ENCODE data around the gene SFI1. TPM values are rescaled to one million over a fixed set of nuclear protein-coding genes. Genes with fewer than 3 reads are reported as not detected.

SFI1 gene
- total RNA-seq, 4 donors from 2014 or later = 55.3 to 157 (median 90.1) TPM

DNA sequence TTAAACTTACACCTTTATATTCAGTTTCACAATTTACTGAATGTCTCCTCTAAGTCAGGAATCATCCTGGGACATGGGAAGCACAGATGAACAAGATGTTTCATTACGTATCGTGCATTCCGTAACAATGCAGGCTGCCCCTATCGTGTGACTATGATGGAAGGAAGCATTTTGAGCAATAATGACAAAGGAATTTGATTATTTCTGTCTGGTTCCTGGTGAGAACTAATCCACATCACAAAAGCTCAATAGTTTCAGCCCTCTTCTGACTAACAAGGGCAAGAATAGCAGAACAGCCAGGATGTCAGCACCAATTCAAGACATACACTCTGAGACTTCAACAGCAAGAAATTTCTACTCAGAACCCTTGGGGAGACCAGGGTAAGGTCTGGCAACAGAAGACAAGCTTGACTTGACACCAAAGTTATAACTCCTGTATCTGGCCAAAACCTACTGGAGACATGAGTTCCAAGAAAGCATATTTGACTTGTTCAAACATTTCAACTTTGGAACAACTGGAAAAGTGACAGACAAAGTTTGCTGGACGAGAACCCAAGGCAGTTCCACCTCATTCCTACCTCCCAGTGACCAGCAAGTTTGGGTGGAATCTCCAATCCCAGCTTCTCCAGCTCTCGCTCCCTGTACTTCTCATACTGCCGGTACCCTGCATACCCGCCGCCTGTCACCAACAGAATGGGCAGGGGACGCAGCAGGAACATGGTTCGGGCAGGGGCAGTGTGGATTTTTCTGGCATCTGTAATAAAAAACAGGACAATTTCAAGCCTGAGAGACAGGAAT is 151.4 kb downstream of the SFI1 start:
- intact Hi-C loops (cut with DNase I; ENCODE audit: low total_unique reads) = no loop called here
- Histone ChIP-seq H3K9me3 (no peaks in the 10 kb centered on the region), H3K4me3 (no peak overlapping the region), H3K27me3 (no peaks in the 10 kb centered on the region), H3K27ac (no peak overlapping the region), H3K36me3 (peaks cover 0 to 31% (median 6%) of the 10 kb centered on the region in 4 donors), H3K4me1 (peaks cover 0 to 15% (median 8%) of the 10 kb centered on the region in 4 donors)
- in situ Hi-C loops (cut with MboI; ENCODE audit: low pct_ligation_motif_present in 1 of 4, low pct_unique_long_range_greater_than_20kb in 1 of 4, low sequenced_read_pairs in 3 of 4) = loop anchor here in 1 of 4 donors (25.0 kb wide), 1 partner anchor 160 kb away; the partner anchor contains the start of genes EIF4ENIF1 and SFI1
- no peak for DNase-seq
- 87 to 96% methylated on average over 11 of the region's 11 CpGs for WGBS, 2 donors (ENCODE audit: low coverage in 1 of 2)
- TF ChIP-seq POLR2A (IDR thresholded peaks at IDR 0.05) (no peak), POLR2AphosphoS5 (IDR thresholded peaks at IDR 0.05) (no peak), EP300 (IDR thresholded peaks at IDR 0.05; ENCODE audit: low read depth) (no peak)
- TF ChIP-seq, protein P1, sequence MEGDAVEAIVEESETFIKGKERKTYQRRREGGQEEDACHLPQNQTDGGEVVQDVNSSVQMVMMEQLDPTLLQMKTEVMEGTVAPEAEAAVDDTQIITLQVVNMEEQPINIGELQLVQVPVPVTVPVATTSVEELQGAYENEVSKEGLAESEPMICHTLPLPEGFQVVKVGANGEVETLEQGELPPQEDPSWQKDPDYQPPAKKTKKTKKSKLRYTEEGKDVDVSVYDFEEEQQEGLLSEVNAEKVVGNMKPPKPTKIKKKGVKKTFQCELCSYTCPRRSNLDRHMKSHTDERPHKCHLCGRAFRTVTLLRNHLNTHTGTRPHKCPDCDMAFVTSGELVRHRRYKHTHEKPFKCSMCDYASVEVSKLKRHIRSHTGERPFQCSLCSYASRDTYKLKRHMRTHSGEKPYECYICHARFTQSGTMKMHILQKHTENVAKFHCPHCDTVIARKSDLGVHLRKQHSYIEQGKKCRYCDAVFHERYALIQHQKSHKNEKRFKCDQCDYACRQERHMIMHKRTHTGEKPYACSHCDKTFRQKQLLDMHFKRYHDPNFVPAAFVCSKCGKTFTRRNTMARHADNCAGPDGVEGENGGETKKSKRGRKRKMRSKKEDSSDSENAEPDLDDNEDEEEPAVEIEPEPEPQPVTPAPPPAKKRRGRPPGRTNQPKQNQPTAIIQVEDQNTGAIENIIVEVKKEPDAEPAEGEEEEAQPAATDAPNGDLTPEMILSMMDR (IDR thresholded peaks at IDR 0.05) = no peak

DNA sequence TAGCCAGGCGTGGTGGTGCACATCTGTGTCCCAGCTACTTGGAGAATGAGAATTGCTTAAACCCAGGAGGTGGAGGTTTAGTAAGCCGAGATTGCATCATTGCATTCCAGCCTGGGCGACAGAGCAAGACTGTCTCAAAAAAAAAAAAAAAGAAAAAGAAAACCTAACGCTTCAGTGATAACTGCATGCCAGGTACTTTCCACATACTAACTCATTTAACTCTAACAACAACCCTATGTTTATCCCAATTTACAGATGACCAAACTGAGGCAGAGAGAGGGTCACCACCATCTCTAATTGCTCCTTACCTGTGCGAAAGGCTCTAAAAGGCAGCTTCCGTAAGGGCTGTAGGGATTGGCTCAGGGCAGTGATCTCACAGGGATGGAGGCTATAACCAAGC is 154.1 kb downstream of the SFI1 start:
- peaks cover 0 to 31% (median 6%) of the 10 kb centered on the region in 4 donors for H3K36me3 ChIP-seq
- no peak for DNase-seq
- no peak overlapping the region for H3K4me3 ChIP-seq
- H3K9me3 ChIP-seq = no peaks in the 10 kb centered on the region
- no peak for TF ChIP-seq EP300 (IDR thresholded peaks at IDR 0.05; ENCODE audit: low read depth)
- WGBS, 2 donors (ENCODE audit: low coverage in 1 of 2) = 83 to 84% methylated on average over 4 to 6 of the region's 6 CpGs
- intact Hi-C loops (cut with DNase I; ENCODE audit: low total_unique reads) = no loop called here
- in situ Hi-C loops (cut with MboI; ENCODE audit: low pct_ligation_motif_present in 1 of 4, low pct_unique_long_range_greater_than_20kb in 1 of 4, low sequenced_read_pairs in 3 of 4) = loop anchor here in 3 of 4 donors (25.0 kb wide), 2 partner anchors 287 to 312 kb away; partner anchors contain the start of gene YWHAH (in 1 of the 3)
- H3K4me1 ChIP-seq = peaks cover 0 to 22% (median 8%) of the 10 kb centered on the region in 4 donors
- H3K27me3 ChIP-seq = no peaks in the 10 kb centered on the region
- no peak overlapping the region for H3K27ac ChIP-seq

DNA sequence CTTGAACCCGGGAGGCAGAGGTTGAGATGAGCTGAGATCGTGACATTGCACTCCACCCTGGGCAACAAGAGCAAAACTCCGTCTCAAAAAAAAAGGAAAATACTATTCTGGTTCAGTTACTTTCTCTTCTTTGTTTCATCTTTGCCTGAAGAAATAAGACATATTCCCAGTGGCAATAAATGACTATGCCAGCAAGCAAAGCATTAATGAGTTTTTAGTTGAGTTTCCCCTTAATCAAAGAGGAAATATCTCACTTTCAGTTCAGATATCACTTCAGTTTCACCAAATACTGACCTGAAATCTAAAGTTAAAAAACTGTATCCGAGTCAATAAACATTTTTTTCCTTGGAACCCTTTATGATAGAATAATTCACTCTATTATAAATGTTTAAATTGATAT is 155.3 kb downstream of the SFI1 start:
- Histone ChIP-seq H3K4me3 (no peak overlapping the region), H3K4me1 (peaks cover 0 to 13% (median 4%) of the 10 kb centered on the region in 4 donors), H3K27ac (no peak overlapping the region), H3K27me3 (no peaks in the 10 kb centered on the region), H3K36me3 (peaks cover 0 to 29% (median 6%) of the 10 kb centered on the region in 4 donors), H3K9me3 (no peaks in the 10 kb centered on the region)
- WGBS, 2 donors (ENCODE audit: low coverage in 1 of 2) = 79 to 84% methylated on average over 4 of the region's 4 CpGs
- no peak for DNase-seq
- intact Hi-C loops (cut with DNase I; ENCODE audit: low total_unique reads) = no loop called here
- TF ChIP-seq, protein P1 (IDR thresholded peaks at IDR 0.05) = no peak
- TF ChIP-seq EP300 (IDR thresholded peaks at IDR 0.05; ENCODE audit: low read depth) = no peak
- TF ChIP-seq POLR2AphosphoS5 (IDR thresholded peaks at IDR 0.05) = no peak
- TF ChIP-seq POLR2A (IDR thresholded peaks at IDR 0.05) = no peak
- in situ Hi-C loops (cut with MboI; ENCODE audit: low pct_ligation_motif_present in 1 of 4, low pct_unique_long_range_greater_than_20kb in 1 of 4, low sequenced_read_pairs in 3 of 4) = loop anchor here in 3 of 4 donors (25.0 kb wide), 2 partner anchors 286 to 311 kb away; partner anchors contain the start of gene YWHAH (in 1 of the 3)

DNA sequence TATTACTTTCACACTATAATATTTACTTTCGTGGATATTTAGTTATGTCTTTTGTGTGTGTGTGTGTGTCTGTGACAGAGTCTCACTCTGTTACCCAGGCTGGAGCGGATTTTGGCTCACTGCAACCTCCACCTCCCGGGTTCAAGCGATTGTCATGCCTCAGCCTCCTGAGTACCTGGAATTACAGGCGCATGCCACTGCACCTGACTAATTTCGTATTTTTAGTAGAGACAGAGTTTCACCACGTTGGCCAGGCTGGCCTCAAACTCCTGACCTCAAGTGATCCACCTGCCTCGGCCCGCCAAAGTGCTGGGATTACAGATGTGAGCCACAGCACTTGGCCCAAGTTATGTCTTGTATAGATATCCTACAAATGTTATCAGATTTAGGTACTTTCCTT is 155.8 kb downstream of the SFI1 start:
- 83 to 88% methylated on average over 1 to 9 of the region's 9 CpGs for WGBS, 2 donors (ENCODE audit: low coverage in 1 of 2)
- DNase-seq = no peak
- in situ Hi-C loops (cut with MboI; ENCODE audit: low pct_ligation_motif_present in 1 of 4, low pct_unique_long_range_greater_than_20kb in 1 of 4, low sequenced_read_pairs in 3 of 4) = loop anchor here in 3 of 4 donors (25.0 kb wide), 2 partner anchors 285 to 310 kb away; partner anchors contain the start of gene YWHAH (in 1 of the 3)
- Histone ChIP-seq H3K36me3 (peaks cover 0 to 25% (median 6%) of the 10 kb centered on the region in 4 donors), H3K27ac (no peak overlapping the region), H3K4me3 (no peak overlapping the region), H3K4me1 (peaks cover 0 to 9% (median under 1%) of the 10 kb centered on the region in 4 donors), H3K9me3 (no peaks in the 10 kb centered on the region), H3K27me3 (no peaks in the 10 kb centered on the region)
- TF ChIP-seq POLR2A (IDR thresholded peaks at IDR 0.05) (no peak), POLR2AphosphoS5 (IDR thresholded peaks at IDR 0.05) (no peak), EP300 (IDR thresholded peaks at IDR 0.05; ENCODE audit: low read depth) (no peak)
- TF ChIP-seq, protein P1 (IDR thresholded peaks at IDR 0.05) = no peak
- intact Hi-C loops (cut with DNase I; ENCODE audit: low total_unique reads) = no loop called here

Data from transverse colon (tissue), 4 donors.